ENCODE results near the gene DRC7.

The DRC7 gene

DNA sequence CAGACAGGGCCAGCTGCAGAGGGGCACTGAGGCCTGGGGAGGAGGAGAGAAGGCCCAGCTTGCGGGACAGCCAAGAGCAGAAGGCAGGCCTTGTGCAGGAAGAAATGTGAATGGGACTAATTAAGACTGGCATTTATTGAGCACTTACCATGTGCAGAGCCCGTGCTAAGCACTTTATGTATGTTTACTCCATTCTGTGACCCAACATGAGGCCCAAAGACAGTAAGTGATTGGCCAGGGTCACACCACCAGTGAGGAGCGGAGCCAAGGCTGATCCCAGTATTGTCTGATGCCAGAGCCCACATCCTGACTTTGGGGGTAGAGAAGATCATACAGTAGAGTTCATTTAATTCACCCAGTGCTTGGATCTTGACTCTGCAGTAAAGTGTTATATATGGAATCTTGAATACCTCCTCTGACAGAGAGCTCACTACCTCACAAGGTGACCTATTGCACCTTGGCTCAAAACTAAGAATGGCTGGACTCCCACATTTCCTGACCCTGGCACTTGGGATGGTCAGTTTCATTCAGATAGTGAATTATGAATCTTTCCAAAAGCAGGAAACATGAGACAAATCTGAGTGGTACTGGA is 54.6 kb downstream of the DRC7 start:
- TF ChIP-seq, protein P1, sequence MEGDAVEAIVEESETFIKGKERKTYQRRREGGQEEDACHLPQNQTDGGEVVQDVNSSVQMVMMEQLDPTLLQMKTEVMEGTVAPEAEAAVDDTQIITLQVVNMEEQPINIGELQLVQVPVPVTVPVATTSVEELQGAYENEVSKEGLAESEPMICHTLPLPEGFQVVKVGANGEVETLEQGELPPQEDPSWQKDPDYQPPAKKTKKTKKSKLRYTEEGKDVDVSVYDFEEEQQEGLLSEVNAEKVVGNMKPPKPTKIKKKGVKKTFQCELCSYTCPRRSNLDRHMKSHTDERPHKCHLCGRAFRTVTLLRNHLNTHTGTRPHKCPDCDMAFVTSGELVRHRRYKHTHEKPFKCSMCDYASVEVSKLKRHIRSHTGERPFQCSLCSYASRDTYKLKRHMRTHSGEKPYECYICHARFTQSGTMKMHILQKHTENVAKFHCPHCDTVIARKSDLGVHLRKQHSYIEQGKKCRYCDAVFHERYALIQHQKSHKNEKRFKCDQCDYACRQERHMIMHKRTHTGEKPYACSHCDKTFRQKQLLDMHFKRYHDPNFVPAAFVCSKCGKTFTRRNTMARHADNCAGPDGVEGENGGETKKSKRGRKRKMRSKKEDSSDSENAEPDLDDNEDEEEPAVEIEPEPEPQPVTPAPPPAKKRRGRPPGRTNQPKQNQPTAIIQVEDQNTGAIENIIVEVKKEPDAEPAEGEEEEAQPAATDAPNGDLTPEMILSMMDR (conservative IDR thresholded peaks at IDR 0.05) = no peak
- no peak overlapping the region for H3K27ac ChIP-seq

DNA sequence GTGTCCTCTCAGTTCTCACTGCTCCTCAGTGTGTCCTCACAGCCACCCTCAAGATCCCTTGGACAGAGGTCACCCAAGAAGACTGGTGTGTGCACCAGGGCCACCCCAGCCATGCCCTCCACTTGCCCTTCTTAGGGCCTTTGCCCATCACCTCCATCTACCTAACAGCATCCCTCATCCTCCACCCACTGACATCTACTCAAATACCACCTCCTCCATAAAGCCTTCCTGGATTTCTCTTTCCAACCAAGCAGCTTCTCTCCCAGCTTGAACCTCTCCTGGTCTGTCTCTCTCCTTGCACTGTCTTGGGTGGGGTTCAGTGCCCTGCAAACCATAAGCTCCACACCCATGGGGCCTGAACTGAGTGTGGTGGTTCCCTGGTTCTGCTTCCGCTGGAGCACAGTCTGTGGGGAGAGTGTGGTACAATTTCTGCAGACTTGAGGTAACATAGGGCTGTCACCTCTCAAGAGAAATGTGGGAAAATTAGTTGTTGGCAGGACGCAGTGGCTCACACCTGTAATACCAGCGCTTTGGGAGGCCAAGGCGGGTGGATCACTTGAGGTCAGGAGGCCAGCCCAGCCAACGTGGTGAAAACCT is 55.3 kb downstream of the DRC7 start:
- TF ChIP-seq, protein P1 (conservative IDR thresholded peaks at IDR 0.05) = no peak
- H3K27ac ChIP-seq = no peak overlapping the region

DNA sequence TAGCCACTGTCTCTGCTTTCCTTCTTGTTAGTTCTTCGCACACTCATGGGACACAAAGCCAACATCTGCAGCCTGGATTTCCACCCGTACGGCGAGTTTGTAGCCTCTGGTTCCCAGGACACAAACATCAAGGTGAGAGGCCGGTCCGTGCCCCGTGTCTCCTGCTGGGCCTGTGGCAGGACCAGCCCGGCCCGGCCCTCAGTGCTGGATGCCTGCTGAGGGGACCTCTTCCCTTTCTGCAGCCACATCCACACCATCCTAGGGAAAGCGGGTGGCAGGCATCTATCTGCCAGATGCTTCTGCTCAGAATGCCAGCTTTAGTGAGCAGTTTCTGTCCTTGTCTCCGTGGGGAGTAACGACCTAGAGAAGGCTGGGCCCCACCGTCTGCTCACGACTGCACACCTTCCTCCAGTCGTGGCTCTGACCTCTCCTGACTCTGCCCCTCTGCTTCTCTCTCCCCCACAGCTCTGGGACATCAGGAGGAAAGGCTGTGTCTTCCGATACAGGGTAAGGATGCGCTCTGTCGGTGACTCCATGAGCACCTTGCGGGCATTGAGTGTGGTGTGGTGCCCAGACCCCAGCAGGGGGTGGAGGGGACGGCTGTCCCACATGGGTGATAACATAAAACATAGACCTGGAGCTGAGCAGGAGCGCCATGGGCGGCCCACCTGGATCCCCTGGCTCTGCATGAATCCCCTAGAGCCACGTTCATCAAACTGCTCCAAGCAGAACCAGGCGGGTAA is 56.4 kb downstream of the DRC7 start:
- H3K27ac ChIP-seq = no peak overlapping the region
- TF ChIP-seq, protein P1 (conservative IDR thresholded peaks at IDR 0.05) = no peak

DNA sequence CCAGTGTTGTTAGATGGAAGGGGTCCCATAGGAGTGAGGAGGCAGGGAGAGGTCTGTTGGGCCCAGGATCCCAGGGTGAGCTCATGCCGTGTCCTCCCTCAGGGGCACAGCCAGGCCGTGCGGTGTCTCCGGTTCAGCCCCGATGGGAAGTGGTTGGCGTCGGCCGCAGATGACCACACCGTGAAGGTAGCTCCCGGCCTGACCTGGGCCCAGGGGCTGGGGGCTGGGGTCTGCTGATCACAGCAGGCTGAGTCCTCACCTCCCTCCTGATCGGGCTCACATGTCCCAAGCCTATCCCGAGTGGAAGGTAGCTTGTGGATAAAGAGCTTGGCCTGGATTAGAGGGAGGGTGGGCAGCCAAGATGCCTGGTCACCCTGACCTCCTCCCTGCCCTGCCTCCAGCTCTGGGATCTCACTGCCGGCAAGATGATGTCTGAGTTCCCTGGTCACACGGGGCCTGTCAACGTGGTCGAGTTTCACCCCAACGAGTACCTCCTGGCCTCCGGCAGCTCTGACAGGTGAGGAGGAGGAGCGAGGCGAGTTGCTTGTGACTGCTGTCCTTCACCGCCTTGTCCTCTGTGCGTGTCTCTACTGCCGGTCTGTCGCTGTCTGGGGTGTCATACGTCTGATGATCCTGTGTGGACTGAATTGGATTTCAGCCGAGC is 57.1 kb downstream of the DRC7 start:
- TF ChIP-seq, protein P1 (conservative IDR thresholded peaks at IDR 0.05) = no peak
- no peak overlapping the region for H3K27ac ChIP-seq

DNA sequence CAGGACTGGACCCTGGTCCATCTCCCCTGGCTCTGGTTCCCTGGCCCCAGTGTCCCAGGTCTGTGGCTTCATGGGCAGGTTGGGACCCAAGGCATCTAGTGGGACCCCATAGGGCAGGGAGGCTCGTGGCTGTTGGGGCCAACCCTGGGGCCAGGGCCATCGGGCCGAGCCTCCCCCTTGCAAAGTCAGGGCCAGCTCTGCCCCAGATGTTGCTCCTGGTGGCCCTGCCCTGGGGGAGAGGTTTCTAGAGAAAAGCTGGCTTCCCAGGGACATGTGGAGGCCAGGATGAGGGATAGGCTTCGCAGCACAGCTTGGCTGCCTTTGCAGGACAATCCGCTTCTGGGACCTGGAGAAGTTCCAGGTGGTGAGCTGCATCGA is 57.6 kb downstream of the DRC7 start:
- TF ChIP-seq, protein P1 (conservative IDR thresholded peaks at IDR 0.05) = no peak
- no peak overlapping the region for H3K27ac ChIP-seq

DNA sequence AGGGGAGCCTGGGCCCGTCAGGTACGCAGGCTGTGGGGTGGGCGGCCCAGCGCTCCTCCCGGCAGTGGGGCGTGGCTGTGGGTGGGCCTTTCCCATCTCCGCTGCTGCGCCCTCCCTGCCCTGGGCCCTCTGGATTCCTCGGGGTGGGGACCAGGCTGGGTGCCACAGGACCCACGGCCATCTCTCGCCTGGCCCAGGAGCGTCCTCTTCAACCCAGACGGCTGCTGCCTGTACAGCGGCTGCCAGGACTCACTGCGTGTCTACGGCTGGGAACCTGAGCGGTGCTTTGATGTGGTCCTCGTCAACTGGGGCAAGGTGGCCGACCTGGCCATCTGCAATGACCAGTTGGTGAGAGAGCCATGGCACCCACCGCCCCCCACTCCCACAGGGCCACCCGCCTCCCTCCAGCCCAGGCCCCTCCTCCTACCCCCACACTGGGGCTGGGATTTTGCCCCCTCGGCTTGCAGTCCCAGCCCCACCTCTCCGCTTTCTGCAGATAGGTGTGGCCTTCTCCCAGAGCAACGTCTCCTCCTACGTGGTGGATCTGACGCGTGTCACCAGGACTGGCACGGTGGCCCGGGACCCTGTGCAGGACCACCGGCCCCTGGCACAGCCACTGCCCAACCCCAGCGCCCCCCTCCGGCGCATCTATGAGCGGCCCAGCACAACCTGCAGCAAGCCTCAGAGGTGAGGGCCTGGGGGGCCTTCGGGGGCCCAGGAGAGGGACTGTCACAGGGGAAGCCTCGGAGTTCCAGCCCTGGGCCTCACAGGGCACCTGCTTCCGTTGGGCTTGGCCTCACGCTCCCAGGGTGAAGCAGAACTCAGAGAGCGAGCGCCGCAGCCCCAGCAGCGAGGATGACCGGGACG is 58.2 kb downstream of the DRC7 start:
- TF ChIP-seq, protein P1 (conservative IDR thresholded peaks at IDR 0.05) = no peak

More for the DNA sequence above, 58.2 kb downstream of the DRC7 start:
- no peak overlapping the region for H3K27ac ChIP-seq

Measured in VCaP (cell line).